HCT116 (cell line): ENCODE data around the gene SSH2.

Experiments
- EZH2 ChIP-seq: fragments of 200-600 bp; sonication (generic); IDR thresholded peaks from 2 replicates; pipeline ENCODE4 v1.6.1; 2017; ENCODE audit warnings: antibody characterized with exemption, mixed run types
- JUND ChIP-seq: IDR thresholded peaks from 2 replicates; pipeline ENCODE4 v1.6.1; 2012
- POLR2A ChIP-seq: IDR thresholded peaks from 2 replicates; pipeline ENCODE4 v1.7.0; 2011; ENCODE audit warnings: borderline replicate concordance; ENCODE audit not compliant: insufficient read depth, insufficient read length; ENCODE audit errors: extremely low read depth
- RAD21 ChIP-seq: IDR thresholded peaks from 2 replicates; pipeline ENCODE4 v1.6.1; 2012; ENCODE audit warnings: low read depth, mild to moderate bottlenecking
- ZFX ChIP-seq: fragments of 450-650 bp; IDR thresholded peaks from 2 replicates; pipeline ENCODE4 v1.6.1; 2017
- TF ChIP-seq, protein P1 (sequence below), 3 experiments: fragments of 200-600 bp in 1 of 3; sonication (generic) in 1 of 3; IDR thresholded peaks in 2 of 3; conservative IDR thresholded peaks in 1 of 3; 2 replicates each; pipeline ENCODE4 v1.5.1; 2012 to 2017; ENCODE audit warnings: low read depth in 2 of 3, low read length in 2 of 3, antibody characterized with exemption in 1 of 3, borderline replicate concordance in 1 of 3, control low read depth in 1 of 3, mild to moderate bottlenecking in 1 of 3, mixed read lengths in 1 of 3, mixed run types in 1 of 3, moderate library complexity in 1 of 3; ENCODE audit not compliant: insufficient read depth in 1 of 3
- TF ChIP-seq, protein P2 (sequence below): IDR thresholded peaks from 2 replicates; pipeline ENCODE4 v1.6.1; 2011; ENCODE audit warnings: mild to moderate bottlenecking, low read length, moderate library complexity; ENCODE audit not compliant: insufficient replicate concordance; ENCODE audit errors: extremely low read depth
- TF ChIP-seq, protein P3 (sequence below): IDR thresholded peaks from 2 replicates; pipeline ENCODE4 v1.6.1; 2012

DNA sequence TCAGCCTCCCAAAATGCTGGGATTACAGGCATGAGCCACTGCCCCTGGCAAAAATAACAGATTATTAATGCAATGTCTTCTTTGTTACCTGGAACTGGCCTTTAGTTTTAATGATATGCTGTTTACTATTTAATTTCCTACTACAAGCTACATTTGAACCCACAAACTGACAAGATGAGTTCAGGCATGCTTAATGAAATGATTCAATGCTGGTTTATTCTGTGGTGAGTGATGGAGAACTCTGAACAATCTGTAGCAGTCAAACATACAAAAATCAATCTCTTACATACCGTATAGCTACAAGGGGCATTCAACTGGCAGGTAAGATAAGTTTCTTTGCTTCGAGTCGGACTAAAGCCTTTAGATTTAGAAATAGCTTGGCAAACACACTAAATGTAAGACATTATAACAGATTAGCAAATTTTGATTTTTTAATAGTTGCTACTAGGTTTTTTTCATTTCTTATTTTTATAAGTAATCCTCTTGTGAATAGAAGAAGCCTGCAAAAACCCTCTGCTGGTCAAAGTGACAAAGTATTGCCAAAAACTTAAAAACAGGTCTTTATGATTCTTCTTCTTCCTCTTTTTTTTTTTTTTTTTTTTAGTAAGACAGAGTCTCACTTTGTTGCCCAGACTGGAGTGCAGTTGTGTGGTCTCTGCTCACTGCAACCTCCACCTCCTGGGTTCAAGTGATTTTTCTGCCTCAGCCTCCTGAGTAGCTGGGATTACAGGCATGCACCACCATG is 138.5 kb downstream of the SSH2 start:
- TF ChIP-seq, protein P1, sequence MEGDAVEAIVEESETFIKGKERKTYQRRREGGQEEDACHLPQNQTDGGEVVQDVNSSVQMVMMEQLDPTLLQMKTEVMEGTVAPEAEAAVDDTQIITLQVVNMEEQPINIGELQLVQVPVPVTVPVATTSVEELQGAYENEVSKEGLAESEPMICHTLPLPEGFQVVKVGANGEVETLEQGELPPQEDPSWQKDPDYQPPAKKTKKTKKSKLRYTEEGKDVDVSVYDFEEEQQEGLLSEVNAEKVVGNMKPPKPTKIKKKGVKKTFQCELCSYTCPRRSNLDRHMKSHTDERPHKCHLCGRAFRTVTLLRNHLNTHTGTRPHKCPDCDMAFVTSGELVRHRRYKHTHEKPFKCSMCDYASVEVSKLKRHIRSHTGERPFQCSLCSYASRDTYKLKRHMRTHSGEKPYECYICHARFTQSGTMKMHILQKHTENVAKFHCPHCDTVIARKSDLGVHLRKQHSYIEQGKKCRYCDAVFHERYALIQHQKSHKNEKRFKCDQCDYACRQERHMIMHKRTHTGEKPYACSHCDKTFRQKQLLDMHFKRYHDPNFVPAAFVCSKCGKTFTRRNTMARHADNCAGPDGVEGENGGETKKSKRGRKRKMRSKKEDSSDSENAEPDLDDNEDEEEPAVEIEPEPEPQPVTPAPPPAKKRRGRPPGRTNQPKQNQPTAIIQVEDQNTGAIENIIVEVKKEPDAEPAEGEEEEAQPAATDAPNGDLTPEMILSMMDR (IDR thresholded peaks at IDR 0.05 in 2 of 3, conservative IDR thresholded peaks at IDR 0.05 in 1 of 3; ENCODE audit: borderline replicate concordance in 1 of 3, insufficient read depth in 1 of 3, low read depth in 2 of 3, low read length in 2 of 3) = no peak
- no peak for TF ChIP-seq RAD21
- no peak for TF ChIP-seq POLR2A
- no peak for TF ChIP-seq ZFX
- TF ChIP-seq EZH2 = no peak
- TF ChIP-seq, protein P2, sequence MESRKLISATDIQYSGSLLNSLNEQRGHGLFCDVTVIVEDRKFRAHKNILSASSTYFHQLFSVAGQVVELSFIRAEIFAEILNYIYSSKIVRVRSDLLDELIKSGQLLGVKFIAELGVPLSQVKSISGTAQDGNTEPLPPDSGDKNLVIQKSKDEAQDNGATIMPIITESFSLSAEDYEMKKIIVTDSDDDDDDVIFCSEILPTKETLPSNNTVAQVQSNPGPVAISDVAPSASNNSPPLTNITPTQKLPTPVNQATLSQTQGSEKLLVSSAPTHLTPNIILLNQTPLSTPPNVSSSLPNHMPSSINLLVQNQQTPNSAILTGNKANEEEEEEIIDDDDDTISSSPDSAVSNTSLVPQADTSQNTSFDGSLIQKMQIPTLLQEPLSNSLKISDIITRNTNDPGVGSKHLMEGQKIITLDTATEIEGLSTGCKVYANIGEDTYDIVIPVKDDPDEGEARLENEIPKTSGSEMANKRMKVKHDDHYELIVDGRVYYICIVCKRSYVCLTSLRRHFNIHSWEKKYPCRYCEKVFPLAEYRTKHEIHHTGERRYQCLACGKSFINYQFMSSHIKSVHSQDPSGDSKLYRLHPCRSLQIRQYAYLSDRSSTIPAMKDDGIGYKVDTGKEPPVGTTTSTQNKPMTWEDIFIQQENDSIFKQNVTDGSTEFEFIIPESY = no peak
- TF ChIP-seq JUND = no peak
- TF ChIP-seq, protein P3, sequence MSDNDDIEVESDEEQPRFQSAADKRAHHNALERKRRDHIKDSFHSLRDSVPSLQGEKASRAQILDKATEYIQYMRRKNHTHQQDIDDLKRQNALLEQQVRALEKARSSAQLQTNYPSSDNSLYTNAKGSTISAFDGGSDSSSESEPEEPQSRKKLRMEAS = no peak
